ENCODE data around the gene USP6NL. TPM values are rescaled to one million over a fixed set of nuclear protein-coding genes. Genes with fewer than 3 reads are reported as not detected.

Gene USP6NL
- total RNA-seq, 1 experiment from 2014 or later, result 38.7 TPM

GRCh38 chr10:11483201-11484148 is 128.0 kb downstream of the USP6NL start:
- H3K9me3 ChIP-seq (ENCODE audit: low read depth, low read length, poor library complexity, severe bottlenecking), result no peaks in the 10 kb centered on the region
- H3K27ac ChIP-seq (ENCODE audit: low read depth, low read length, poor library complexity, severe bottlenecking), result no peak overlapping the region
- H3K4me1 ChIP-seq (ENCODE audit: insufficient read depth, low read length, poor library complexity, severe bottlenecking), result peaks cover 6% of the 10 kb centered on the region
- intact Hi-C loops (cut with micrococcal nuclease; ENCODE audit: unreplicated experiment), result no loop called here
- POLR2A ChIA-PET (ENCODE audit: low non-redundant PET), result no interaction called here
- H3K4me3 ChIP-seq (ENCODE audit: low read depth, low read length, poor library complexity, severe bottlenecking), result no peak overlapping the region
- no peak for DNase-seq (ENCODE audit: low spot score)
- H3K36me3 ChIP-seq (ENCODE audit: insufficient read depth, low read length, poor library complexity, severe bottlenecking), result peaks cover 31% of the 10 kb centered on the region
- CTCF ChIA-PET, result no interaction called here
- BruUV-seq (replicated peaks), result no TSS peak
- H3K27me3 ChIP-seq (replicated peaks; ENCODE audit: insufficient read depth, low read depth, low read length, poor library complexity), result no peaks in the 10 kb centered on the region
- TF ChIP-seq CTCF (conservative IDR thresholded peaks at IDR 0.05; ENCODE audit: low read depth, low read length), result no peak
- TF ChIP-seq EZH2 (IDR thresholded peaks at IDR 0.05; ENCODE audit: borderline replicate concordance, low read depth, low read length, poor library complexity, severe bottlenecking), result no peak

- no peaks in the 10 kb centered on the region for H3K9me3 ChIP-seq (ENCODE audit: low read depth, low read length, poor library complexity, severe bottlenecking)
- intact Hi-C loops (cut with micrococcal nuclease; ENCODE audit: unreplicated experiment), result no loop called here
- CTCF ChIA-PET, result no interaction called here
- TF ChIP-seq CTCF (conservative IDR thresholded peaks at IDR 0.05; ENCODE audit: low read depth, low read length), result no peak
- TF ChIP-seq EZH2 (IDR thresholded peaks at IDR 0.05; ENCODE audit: borderline replicate concordance, low read depth, low read length, poor library complexity, severe bottlenecking), result no peak
- H3K27ac ChIP-seq (ENCODE audit: low read depth, low read length, poor library complexity, severe bottlenecking), result no peak overlapping the region
- BruUV-seq (replicated peaks), result no TSS peak
- POLR2A ChIA-PET (ENCODE audit: low non-redundant PET), result no interaction called here
- no peaks in the 10 kb centered on the region for H3K27me3 ChIP-seq (replicated peaks; ENCODE audit: insufficient read depth, low read depth, low read length, poor library complexity)
- H3K36me3 ChIP-seq (ENCODE audit: insufficient read depth, low read length, poor library complexity, severe bottlenecking), result peaks cover 31% of the 10 kb centered on the region
- no peak for DNase-seq (ENCODE audit: low spot score)
- H3K4me1 ChIP-seq (ENCODE audit: insufficient read depth, low read length, poor library complexity, severe bottlenecking), result peaks cover 6% of the 10 kb centered on the region
- H3K4me3 ChIP-seq (ENCODE audit: low read depth, low read length, poor library complexity, severe bottlenecking), result no peak overlapping the region
Measured at GRCh38 chr10:11482306-11482705, 129.1 kb downstream of the USP6NL start.

DNA sequence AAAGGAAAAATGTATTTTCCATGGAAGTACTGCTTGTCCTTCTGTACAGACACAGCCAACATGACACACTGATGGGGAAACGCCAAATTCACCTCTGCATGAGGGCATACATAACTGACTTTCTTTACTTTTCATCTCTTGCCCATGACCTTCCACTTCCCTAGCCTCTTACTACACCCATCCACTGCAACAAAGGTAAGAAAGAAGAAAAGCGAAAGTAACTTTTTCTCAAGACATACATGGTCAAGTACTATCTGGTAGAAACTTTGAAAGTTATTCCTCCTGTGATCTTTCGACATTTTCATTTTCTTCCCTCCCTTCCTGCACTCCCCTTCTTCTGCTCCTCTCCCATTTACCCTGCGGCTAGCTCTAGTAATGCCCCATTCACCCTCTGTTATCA is 130.8 kb downstream of the USP6NL start:
- CTCF ChIA-PET, result no interaction called here

More for the DNA sequence above, 130.8 kb downstream of the USP6NL start:
- intact Hi-C loops (cut with micrococcal nuclease; ENCODE audit: unreplicated experiment), result no loop called here
- Histone ChIP-seq H3K9me3 (ENCODE audit: low read depth, low read length, poor library complexity, severe bottlenecking) (no peaks in the 10 kb centered on the region), H3K36me3 (ENCODE audit: insufficient read depth, low read length, poor library complexity, severe bottlenecking) (peaks cover 31% of the 10 kb centered on the region), H3K27ac (ENCODE audit: low read depth, low read length, poor library complexity, severe bottlenecking) (no peak overlapping the region), H3K4me3 (ENCODE audit: low read depth, low read length, poor library complexity, severe bottlenecking) (no peak overlapping the region), H3K4me1 (ENCODE audit: insufficient read depth, low read length, poor library complexity, severe bottlenecking) (peaks cover 6% of the 10 kb centered on the region), H3K27me3 (replicated peaks; ENCODE audit: insufficient read depth, low read depth, low read length, poor library complexity) (no peaks in the 10 kb centered on the region)
- BruUV-seq (replicated peaks), result no TSS peak
- no peak for DNase-seq (ENCODE audit: low spot score)
- no peak for TF ChIP-seq CTCF (conservative IDR thresholded peaks at IDR 0.05; ENCODE audit: low read depth, low read length)
- TF ChIP-seq EZH2 (IDR thresholded peaks at IDR 0.05; ENCODE audit: borderline replicate concordance, low read depth, low read length, poor library complexity, severe bottlenecking), result no peak
- POLR2A ChIA-PET (ENCODE audit: low non-redundant PET), result no interaction called here

Data from A673 (cell line).